GM21526 (cell line): ENCODE data around the gene PLXNA4.

ENCODE experiments used
- ATAC-seq: cut with Tn5 transposase; IDR thresholded peaks from one replicate; pipeline ENCODE4 v1.9.1; 2021; ENCODE audit warnings: moderate library complexity; ENCODE audit not compliant: unreplicated experiment, low FRiP score

PLXNA4 gene

DNA sequence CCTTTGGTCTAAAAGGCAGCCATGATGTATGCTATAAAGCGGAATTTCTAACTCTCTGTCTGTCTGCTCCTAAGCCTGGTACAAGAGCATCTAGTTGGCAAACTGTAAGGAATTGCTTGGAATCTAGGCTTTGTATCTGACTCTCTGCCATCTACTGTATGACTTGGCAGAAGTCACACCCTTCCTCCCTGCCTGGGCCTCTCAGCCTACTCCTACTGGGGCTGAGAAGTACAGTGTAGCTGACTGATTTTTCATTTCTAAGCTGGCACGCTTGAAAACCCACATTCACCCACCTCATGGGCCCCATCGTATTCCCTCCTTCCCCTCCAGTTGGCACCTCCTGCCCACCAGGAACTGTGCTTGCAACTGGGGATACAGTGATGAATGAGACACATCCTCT lies 435.2 kb downstream of the PLXNA4 start:
- no peak for ATAC-seq

DNA sequence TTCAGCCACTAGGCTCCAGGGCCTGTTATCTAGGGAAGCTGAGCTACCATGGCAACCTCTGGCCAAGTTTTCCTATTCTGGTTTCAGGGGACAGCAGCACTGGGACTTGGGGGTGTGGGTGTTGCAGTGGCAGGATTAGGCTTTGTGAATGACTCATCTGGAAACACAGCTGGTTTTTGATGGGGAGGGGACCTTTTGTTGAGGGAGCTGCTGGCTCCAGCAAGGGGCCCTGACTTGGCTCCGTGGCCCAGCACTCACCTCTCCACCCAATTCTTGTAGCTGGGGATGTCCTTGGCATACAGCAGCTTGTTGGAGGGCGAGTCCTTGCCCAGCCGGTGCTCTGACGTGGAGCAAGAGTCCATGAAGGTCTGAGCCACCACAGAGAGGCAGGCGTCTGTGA lies 435.9 kb downstream of the PLXNA4 start:
- ATAC-seq: no peak

DNA sequence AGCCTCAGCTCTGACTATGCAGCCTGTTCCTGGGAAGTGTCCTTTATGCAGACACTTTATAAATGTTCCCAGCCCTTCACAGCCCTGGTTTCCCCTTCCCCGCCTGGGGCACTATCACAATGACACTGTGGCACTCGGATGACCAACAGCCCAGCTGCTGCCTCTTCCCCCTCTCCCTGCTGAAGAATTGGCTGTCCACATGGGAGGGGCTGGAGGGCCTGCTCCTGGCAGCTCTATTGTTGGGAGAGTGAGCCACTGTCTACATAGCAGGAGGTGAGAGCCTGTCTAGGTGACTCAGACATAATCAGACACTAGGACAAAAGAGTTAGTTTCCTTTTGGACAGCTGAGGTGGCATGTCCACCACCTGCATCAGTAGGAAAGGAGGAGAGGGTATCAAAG lies 437.5 kb downstream of the PLXNA4 start:
- no peak for ATAC-seq

DNA sequence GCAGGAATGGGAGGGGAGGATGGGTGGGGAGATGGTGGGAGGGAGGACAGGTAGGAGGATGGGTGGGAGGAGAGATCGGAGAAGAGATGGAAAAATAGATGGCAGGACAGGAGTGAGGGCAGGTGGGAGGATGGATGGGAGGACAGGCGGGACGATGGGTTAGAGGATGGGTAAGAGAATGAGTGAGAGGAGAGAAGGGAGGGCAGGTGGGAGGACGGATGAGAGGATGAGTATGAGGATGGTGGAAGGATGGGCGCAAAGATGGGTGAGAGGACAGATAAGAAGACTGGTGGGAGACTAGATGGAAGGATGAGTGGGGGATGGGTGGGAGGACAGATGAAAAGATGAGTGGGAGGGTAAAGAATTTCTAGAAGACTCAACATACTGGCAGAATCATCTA lies 438.6 kb downstream of the PLXNA4 start:
- no peak for ATAC-seq

DNA sequence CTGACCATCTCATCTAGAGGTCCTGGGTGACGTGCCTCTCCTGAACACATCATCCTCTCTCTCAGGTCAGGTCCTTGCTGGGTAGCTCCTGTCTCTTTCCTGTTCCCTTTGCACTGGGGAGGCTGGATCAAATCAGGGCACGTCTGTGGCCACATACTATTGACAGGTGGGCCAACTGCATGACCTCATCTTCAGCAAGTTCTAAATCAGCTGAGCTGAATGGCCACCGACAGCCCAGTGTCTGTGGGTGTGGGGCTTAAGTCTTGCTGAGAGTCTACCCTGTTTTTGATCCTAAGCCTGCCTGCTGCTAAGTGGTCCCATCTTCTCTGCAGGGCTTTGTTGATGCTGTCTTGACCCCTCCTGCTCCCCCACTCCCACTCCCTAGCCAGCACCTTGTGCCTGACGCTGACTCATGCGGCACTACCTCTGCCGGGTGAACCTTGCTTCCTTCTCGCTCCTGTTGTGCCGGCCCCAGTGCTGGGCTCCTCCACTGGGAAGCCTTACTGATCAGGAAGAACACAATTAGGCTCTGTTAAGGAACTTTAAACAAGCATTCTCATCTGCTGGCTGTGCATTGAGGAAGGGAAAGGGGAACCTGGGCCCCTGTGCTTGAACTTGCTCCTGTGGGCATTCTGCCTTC lies 440.4 kb downstream of the PLXNA4 start:
- ATAC-seq: no peak

DNA sequence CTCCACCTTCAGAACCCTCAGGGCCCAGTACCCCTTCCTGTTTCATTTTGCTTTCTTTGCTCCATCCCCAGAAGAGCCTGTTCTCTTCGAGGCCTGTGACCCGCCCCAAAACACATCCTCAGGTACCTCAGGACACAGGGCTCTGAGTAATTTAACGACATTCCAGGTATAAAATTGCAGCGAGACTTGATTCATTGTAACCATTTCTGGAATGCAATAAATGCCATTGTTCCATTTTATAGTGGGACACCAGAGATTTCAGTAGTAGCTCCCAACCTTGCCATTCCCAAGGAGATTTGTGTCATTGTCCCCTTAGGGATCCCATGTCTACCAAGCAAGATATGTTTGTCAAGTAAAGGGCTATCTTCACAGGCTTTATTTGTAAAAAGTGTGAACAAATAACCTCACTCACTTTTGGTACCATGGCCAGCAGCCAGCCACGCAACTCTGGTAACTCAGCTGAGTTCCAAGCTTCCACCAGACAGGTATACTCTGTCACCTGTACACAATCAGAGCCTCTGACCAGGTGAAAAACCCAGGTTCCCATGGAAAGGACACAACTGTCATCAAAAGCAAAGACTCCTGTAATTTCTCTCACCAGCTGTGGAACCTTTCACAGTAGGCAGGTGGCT lies 441.3 kb downstream of the PLXNA4 start:
- no peak for ATAC-seq

DNA sequence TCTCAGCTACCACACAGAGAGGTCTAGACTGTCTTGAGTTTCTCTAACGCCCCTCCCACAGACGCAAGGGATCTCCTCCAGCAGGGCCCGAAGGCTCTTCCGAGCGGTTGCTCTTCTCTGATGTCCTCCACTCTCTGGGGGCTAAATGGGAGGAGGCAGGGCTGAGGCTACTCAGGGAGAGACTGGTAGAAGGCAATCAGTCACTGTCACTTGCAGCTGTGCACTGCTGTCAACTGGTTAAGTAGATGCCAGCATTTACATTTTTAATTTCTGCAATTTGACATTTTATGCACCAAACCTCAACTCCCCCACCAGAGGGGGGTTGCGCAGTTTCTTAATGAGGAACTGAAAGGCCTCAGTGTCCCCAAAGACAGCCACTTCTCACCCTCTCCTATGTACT lies 442.8 kb downstream of the PLXNA4 start:
- ATAC-seq: no peak

DNA sequence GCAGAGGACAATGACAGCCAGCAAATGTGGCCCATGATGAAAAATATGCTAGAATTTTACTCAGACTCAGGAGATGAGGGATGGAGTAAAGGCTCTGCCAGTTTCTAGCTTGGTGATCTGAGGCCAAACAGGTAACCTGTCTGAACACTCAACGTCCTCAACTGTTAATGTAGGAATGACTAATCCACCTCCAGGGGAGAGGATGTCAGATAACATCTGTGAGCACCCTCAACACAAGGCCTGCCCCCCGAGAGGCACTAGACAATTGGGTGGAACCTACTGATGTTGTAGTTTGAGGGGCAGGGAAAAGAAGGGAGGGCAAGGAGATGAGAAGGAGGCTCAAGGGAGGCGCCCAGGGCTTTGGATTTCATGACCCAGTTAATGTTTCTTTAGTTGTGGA lies 445.1 kb downstream of the PLXNA4 start:
- no peak for ATAC-seq

DNA sequence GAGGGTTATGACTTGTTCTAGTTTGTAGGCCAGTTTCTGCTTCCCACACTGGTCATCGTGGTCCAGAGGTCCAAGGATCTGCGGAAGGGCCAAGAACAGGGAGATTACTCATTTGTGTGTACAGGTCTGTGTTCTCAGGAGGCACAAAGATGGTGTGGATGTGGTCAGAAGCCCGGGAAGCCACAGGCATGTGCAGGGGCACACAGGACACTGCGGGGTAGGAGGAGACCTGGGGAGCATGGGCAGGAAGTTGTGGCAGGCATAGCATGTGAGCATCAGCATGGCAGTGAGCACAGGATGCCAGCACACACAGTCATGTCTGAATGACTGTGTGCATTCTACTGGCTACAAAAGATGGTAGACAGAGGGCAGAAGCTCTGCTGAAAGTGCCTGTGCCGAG lies 445.8 kb downstream of the PLXNA4 start:
- no peak for ATAC-seq

DNA sequence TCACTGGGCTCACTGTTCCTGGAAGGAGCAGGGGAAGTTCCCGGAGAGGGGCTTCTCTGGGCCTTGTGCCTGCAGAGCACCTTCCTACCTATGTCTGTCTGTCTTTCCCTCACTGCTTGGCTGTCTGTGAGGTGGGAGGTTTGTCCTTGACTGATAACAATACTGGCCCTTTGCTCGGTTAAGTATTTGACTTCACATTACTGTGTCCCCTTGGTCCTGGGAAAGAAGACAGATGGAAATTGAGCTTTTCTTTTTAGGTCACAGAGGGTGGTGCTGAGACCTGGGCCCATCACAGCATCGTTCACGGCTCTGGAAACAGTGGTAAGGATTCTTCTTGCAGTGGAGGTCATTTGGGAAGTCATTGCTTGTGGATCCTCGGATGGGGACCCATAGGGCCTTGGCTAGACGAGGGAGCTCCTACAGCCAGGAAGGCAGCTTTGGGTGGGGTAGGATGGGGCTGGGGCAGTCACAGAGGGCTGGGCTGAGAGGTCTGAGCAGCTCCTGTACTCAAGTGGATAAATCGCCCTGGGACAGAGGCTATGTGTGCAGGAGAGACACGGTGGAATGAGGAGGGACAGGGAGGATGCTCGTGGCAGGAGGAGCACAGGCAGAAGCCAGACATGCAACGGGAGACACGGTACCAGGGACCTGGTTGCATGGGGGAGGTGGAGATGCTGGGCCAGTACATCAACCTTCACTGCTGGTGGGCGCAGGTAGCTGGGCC lies 450.2 kb downstream of the PLXNA4 start:
- ATAC-seq: no peak

DNA sequence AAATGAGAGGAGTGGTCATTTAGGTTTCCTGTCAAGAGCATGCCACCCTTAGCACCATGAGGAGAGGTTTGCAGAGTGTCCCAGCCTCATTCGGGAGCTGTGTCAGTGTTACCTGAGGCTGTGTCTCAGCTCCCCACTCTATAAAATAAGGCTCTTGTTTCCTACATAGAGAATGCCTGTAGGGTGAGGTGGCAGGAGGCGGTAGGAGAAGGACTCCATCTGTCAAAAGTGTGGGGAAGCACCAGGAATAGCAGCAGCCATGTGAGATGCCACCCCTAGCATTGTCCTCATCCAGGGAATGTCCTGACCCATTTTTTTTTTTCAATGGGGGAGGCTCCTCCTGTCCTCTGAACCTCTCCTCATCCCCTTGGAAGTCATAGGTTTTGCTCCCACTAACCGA lies 451.2 kb downstream of the PLXNA4 start:
- ATAC-seq: no peak

DNA sequence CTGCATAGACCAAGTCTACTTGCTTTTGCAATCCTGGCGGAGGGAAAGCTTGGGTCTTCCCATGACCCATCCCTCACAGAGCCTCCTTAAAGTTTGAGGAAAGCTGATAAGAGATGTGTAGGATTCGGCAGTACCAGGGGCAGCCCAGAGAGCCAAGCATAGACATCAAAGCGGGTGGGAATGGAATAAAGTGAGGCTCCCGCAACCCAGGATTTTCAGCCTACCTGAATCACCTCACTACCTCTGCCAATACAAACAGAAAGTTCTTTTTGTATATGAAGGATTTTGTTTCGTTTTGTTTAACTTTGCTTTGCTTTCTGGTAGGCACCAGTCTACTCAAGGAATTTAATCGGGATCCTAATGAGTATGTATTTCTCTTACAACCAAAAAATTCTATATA lies 451.7 kb downstream of the PLXNA4 start:
- no peak for ATAC-seq

DNA sequence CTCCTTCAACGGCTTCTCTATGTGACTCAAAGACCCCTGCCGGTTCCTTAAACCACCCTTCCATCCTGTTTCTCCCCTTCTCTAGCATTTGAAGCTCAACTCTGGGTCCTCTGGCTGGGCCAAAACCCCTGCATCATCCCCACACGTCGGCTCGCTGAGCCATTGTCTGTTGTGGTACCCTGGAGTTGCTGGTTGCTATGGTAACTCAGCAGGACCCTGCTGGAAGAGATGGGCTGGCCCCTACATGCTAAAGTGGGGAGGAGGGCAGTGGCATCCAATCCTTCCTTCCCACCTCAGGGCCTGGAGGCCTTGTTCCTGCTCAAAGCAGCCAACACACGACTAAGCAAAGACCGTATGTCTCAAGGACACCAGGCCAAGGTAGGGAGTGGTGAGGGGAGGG lies 452.5 kb downstream of the PLXNA4 start:
- no peak for ATAC-seq

DNA sequence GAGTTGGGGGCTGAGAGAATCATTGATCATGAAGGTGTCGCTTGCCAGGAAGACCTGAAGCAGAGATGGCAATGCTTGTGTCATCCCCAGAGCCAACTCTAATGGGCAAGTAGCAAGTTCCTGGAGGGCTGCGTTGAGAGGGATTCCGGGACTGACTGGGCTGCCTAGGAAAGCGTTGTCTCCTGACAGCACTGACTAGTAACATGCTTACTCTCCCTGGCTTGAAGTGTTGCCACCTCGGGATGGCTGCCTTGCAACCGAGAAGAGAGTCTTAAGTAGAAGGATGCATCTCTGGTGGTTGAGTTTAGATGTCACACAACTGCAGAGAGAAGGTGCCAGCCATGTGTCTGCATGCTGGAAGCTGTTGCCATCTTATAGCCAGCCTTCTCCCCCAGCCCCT lies 453.4 kb downstream of the PLXNA4 start:
- no peak for ATAC-seq

DNA sequence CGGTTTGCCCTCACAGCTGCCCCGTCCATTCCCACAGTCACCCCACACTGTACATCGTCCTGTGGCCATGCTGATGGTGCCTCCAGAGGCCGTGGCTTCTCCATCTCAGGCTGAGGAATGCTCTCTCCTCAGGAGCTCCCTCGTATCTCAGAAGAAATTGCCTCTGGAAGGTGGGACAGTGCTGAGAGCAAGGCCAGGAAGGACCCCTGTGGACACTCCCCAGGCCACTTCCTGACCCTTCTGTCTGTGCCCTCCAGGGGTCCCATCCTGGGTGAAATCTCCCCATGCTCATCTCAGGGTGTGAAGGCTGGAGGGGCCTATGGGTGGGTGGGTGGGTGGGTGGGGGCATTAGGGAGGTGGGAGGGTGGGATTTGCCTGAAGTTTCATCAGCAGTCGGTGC lies 454.3 kb downstream of the PLXNA4 start:
- no peak for ATAC-seq

DNA sequence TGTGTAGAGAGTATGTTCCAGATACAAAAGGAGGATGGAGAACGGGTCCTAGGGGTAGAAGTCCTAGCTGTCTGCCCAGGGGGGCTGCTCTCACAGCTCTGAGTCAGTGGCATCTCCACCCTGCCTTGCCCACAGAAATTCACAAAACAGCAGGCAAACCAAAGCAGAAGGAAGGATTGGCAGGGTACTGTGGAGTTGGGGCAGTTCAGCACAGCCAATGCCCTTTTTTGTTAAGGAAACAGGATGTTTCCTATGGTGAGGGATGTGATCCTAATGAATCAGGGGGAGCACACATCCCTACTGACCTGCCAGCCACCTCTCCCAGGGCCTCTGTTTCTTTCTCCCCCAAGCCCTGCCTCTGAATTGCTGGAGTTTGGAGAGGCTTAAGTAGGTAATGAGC lies 457.6 kb downstream of the PLXNA4 start:
- ATAC-seq: no peak

DNA sequence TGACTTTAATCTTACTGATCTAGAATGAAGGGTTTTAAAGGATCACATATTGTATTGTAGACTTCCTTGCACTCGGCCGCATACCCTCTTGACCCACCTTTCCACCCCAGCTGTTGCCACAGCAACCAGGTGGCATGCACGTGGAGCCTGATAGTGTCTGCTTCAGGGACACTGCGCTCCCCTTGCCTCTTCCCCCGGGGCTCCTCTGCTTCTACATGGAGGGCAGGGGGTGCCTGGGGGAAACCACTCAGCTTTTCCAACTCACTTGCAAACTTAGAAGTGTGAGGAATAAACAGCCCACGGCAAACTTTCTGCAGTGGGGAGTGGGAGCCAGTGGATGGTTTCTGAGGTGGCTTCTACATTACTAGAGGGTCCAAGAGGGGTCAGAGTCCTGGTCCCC lies 458.6 kb downstream of the PLXNA4 start:
- ATAC-seq: no peak

DNA sequence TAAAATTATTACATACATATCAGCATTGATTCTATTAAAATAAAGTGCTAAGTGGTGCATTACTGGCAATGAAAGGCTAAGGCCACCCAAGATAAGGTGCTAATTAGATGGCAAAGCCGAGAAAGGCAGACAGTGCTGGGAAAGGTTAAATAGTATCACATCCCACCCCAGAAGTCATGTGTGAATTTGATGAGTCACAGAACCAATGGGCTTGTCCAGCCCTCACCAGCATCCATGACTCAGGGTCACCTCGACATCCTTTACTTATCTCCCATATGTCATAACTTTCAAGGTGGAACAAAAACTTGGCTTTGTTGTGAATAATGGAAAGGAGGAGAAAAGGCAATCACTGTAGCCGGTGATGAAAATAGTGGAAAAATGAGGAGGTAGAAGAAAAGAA lies 459.1 kb downstream of the PLXNA4 start:
- no peak for ATAC-seq

DNA sequence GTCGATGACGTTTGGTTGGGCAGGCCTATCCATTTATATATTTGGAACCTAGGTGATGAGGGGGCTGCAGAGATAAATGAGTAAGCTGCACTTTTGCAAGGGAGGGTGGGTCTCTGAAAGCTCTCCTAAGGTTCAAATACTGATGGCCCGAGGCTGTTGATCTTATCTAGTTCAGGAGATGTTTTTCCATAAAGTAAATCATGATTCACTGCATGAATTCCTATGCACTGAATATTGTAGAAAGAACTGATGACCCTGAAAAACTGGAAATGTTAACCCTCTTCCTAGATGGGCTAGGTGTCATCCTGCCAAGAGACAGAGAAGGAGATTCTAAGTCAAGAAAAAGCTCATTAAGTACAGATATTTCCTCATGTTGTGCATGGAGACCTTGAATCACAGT lies 459.9 kb downstream of the PLXNA4 start:
- no peak for ATAC-seq

DNA sequence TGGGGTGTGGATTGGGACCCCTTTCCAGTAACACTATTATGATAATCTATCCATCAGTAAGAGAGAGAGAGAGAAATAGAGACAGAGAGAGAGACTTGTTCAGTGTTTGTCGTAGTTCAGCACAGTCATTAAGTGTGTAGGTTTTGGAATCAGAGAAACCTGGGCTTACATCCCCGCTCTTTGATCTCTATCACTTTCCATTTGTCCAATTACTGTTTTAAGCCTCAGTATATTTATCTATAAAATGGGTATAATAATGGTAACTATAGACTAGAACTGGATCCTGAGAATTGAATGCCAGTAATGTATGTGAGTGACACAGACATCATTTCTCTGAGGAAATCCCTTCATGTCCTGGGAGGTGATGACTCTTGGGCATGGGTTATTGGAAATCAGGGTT lies 460.5 kb downstream of the PLXNA4 start:
- no peak for ATAC-seq

DNA sequence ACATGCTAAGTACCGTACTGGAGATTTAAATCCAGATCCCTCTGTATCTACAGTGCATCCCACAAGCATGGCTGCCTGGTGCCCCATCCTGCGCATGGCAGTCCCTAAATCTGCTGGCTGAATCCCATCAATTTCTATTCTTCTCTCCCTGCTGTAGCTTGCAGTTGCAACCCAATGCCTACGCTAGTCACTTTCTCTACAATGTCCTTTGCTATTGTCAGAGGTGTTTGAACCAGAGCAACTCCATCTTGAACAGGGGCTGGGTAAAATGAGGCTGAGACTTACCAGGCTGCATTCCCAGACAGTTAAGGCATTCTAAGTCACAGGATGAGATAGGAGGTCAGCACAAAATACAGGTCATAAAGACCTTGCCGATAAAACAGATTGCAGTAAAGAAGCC lies 461.2 kb downstream of the PLXNA4 start:
- ATAC-seq: no peak

DNA sequence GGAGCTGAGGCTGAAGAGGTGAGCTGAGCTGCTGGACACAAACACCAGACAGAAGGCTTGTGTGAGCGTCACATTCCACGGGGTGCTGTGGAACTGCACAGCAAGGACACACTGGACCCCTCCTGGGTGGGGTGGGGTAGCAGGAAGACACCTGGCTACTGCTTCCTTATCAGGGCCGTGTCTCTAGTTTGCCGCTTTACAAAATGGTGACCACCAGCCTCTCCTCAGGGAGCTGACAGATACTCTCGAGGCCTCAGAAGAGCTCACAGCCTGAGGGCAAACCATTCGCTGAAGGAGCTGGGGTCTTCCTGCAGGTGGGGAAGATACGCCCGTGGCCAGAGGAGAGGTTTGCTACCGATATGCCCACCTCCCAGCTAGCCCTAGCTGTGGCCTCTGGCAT lies 461.9 kb downstream of the PLXNA4 start:
- no peak for ATAC-seq
